SK-N-SH (cell line): Measurements from ENCODE around the gene KRT28. TPM values are rescaled to one million over a fixed set of nuclear protein-coding genes. Genes with fewer than 3 reads are reported as not detected.

Experiments
- CTCF ChIA-PET: fragments of 300-600, 350-600 bp; formaldehyde crosslinking; extraction: SDS; loops from one replicate; lab custom pipeline; 2021; lab: Yijun Ruan, JAX
- POLR2A ChIA-PET: fragments of 350-600 bp; sonication (Branson Sonifier 250); formaldehyde crosslinking; extraction: SDS; loops from one replicate; lab custom pipeline; 2020; ENCODE audit warnings: antibody characterized with exemption, inconsistent platforms; lab: Yijun Ruan, JAX
- DNase-seq: peaks from one replicate; pipeline ENCODE4 v3.0.0; 2012
- H2AFZ ChIP-seq: fragments of 200-600 bp; sonication (generic); 2 replicates; pipeline ENCODE4 v1.8.1; 2016; ENCODE audit warnings: antibody characterized with exemption, mild to moderate bottlenecking, low read depth
- H3F3A ChIP-seq: fragments of 200-600 bp; sonication (generic); replicated peaks from 2 replicates; pipeline ENCODE3; 2016; ENCODE audit warnings: antibody characterized with exemption, mild to moderate bottlenecking; ENCODE audit not compliant: insufficient read depth
- H3K27ac ChIP-seq, 2 experiments: fragments of 200-500 bp in 1 of 2; fragments of 200-600 bp in 1 of 2; sonication (Bioruptor generic) in 1 of 2; sonication (generic), shearing (Covaris generic) in 1 of 2; 2 replicates each; pipeline versions ENCODE4 v1.5.1 to v1.6.1; 2014 to 2016; ENCODE audit warnings: low read depth in 2 of 2, inconsistent platforms in 1 of 2, low read length in 1 of 2, mild to moderate bottlenecking in 1 of 2, mixed read lengths in 1 of 2
- H3K27me3 ChIP-seq: fragments of 200-600 bp; sonication (generic), shearing (Covaris generic); 2 replicates; pipeline ENCODE4 v1.6.1; 2016; ENCODE audit warnings: mixed run types; ENCODE audit not compliant: insufficient read depth
- H3K36me3 ChIP-seq, 2 experiments: fragments of 200-500 bp in 1 of 2; fragments of 200-600 bp in 1 of 2; sonication (Bioruptor generic) in 1 of 2; sonication (generic) in 1 of 2; replicated peaks in 1 of 2; 2 replicates each; pipeline versions ENCODE3 to v1.5.1; 2014 to 2016; ENCODE audit warnings: low read length in 1 of 2, mild to moderate bottlenecking in 1 of 2; ENCODE audit not compliant: insufficient read depth in 2 of 2, control insufficient read depth in 1 of 2
- H3K4me1 ChIP-seq, 2 experiments: fragments of 200-500 bp in 1 of 2; fragments of 200-600 bp in 1 of 2; sonication (Bioruptor generic) in 1 of 2; sonication (generic), shearing (Covaris generic) in 1 of 2; 2 replicates each; pipeline versions ENCODE4 v1.5.1 to v1.6.1; 2014 to 2016; ENCODE audit warnings: low read depth in 1 of 2, low read length in 1 of 2, mixed run types in 1 of 2; ENCODE audit not compliant: insufficient read depth in 2 of 2, control insufficient read depth in 1 of 2
- H3K4me2 ChIP-seq: fragments of 200-600 bp; sonication (generic), shearing (Covaris generic); 2 replicates; pipeline ENCODE4 v1.6.1; 2017; ENCODE audit warnings: mixed run types
- H3K4me3 ChIP-seq, 2 experiments: fragments of 200-500 bp in 1 of 2; fragments of 200-600 bp in 1 of 2; sonication (Bioruptor generic) in 1 of 2; sonication (generic), shearing (Covaris generic) in 1 of 2; 2 replicates each; pipeline versions ENCODE4 v1.5.1 to v1.8.1; 2014 to 2016; ENCODE audit warnings: low read depth in 2 of 2, inconsistent platforms in 1 of 2, low read length in 1 of 2, mild to moderate bottlenecking in 1 of 2, mixed read lengths in 1 of 2, moderate library complexity in 1 of 2
- H3K79me2 ChIP-seq: fragments of 200-600 bp; sonication (generic); 2 replicates; pipeline ENCODE4 v1.8.1; 2017; ENCODE audit warnings: mild to moderate bottlenecking; ENCODE audit not compliant: insufficient read depth
- H3K9ac ChIP-seq: fragments of 200-600 bp; sonication (generic); 2 replicates; pipeline ENCODE4 v1.6.1; 2017; ENCODE audit warnings: mixed run types
- H3K9me2 ChIP-seq: fragments of 200-600 bp; sonication (generic); 2 replicates; pipeline ENCODE4 v1.6.1; 2017; ENCODE audit warnings: mixed run types
- H3K9me3 ChIP-seq: fragments of 200-600 bp; sonication (generic); 2 replicates; pipeline ENCODE4 v1.6.1; 2017; ENCODE audit warnings: mixed run types, mild to moderate bottlenecking, moderate library complexity
- H4K20me1 ChIP-seq: fragments of 200-600 bp; sonication (generic); 2 replicates; pipeline ENCODE4 v1.6.1; 2017; ENCODE audit warnings: mild to moderate bottlenecking, mixed run types; ENCODE audit not compliant: insufficient read depth
- FOSL2 ChIP-seq: IDR thresholded peaks from 2 replicates; pipeline ENCODE4 v1.4.0; 2012; ENCODE audit warnings: low read depth, mild to moderate bottlenecking, moderate library complexity, borderline replicate concordance
- FOXJ3 ChIP-seq: sonication (generic); formaldehyde crosslinking; IDR thresholded peaks from 2 replicates; pipeline ENCODE4 v1.5.1; 2020; ENCODE audit warnings: mild to moderate bottlenecking, missing genetic modification reagents
- FOXM1 ChIP-seq: IDR thresholded peaks from 2 replicates; pipeline ENCODE4 v1.4.0; 2012; ENCODE audit warnings: low read depth, mild to moderate bottlenecking
- GATA2 ChIP-seq: sonication (generic); formaldehyde crosslinking; IDR thresholded peaks from 2 replicates; pipeline ENCODE4 v1.5.0; 2020; ENCODE audit warnings: mild to moderate bottlenecking, missing genetic modification reagents
- JUND ChIP-seq: IDR thresholded peaks from 2 replicates; pipeline ENCODE4 v1.4.0; 2012
- NFIC ChIP-seq: IDR thresholded peaks from 2 replicates; pipeline ENCODE4 v1.4.0; 2012; ENCODE audit warnings: borderline replicate concordance
- NRF1 ChIP-seq: IDR thresholded peaks from 2 replicates; pipeline ENCODE4 v1.6.1; 2012; ENCODE audit warnings: low read depth, mild to moderate bottlenecking, low read length
- RAD21 ChIP-seq: IDR thresholded peaks from 2 replicates; pipeline ENCODE4 v1.6.1; 2012; ENCODE audit warnings: mild to moderate bottlenecking, low read length
- RCOR1 ChIP-seq: fragments of 150-350 bp; IDR thresholded peaks from 2 replicates; pipeline ENCODE4 v1.6.1; 2017; ENCODE audit warnings: antibody characterized with exemption, low read length
- RFX5 ChIP-seq: IDR thresholded peaks from 2 replicates; pipeline ENCODE4 v1.6.1; 2012; ENCODE audit warnings: mild to moderate bottlenecking, improper control_type of control experiment, low read length
- RXRA ChIP-seq: IDR thresholded peaks from 2 replicates; pipeline ENCODE4 v1.4.0; 2012; ENCODE audit warnings: low read depth, mild to moderate bottlenecking, borderline replicate concordance
- SIN3A ChIP-seq: IDR thresholded peaks from 2 replicates; pipeline ENCODE4 v1.6.1; 2012; ENCODE audit warnings: low read depth, mild to moderate bottlenecking, low read length, moderate library complexity, borderline replicate concordance
- SMC3 ChIP-seq: IDR thresholded peaks from 2 replicates; pipeline ENCODE4 v1.6.1; 2012; ENCODE audit warnings: low read depth, low read length, improper control_type of control experiment
- TCF12 ChIP-seq: IDR thresholded peaks from 2 replicates; pipeline ENCODE4 v1.4.0; 2012
- YY1 ChIP-seq: IDR thresholded peaks from 2 replicates; pipeline ENCODE4 v1.4.0; 2012; ENCODE audit warnings: low read depth, mild to moderate bottlenecking
- WGBS: methylation state at CpG from one replicate; pipeline ENCODE4 v1.1.6; 2017; ENCODE audit warnings: low lambda C conversion rate; 5-methylcytosine and 5-hydroxymethylcytosine counted together
- polyA plus RNA-seq, 3 experiments: library from polyadenylated mRNA; depleted of rRNA; stranded (reverse); fragments of >200 nt; gene quantifications; 2 replicates each; pipeline ENCODE4 v1.2.3, GENCODE V29; 2012
- TF ChIP-seq, protein P1 (sequence below): IDR thresholded peaks from 2 replicates; pipeline ENCODE4 v1.6.1; 2012; ENCODE audit warnings: mild to moderate bottlenecking, low read depth, low read length, moderate library complexity
- TF ChIP-seq, protein P2 (sequence below): fragments of 150-350 bp; IDR thresholded peaks from 2 replicates; pipeline ENCODE4 v1.6.1; 2016; ENCODE audit warnings: mild to moderate bottlenecking, low read depth, low read length
- TF ChIP-seq, protein P3 (sequence below): IDR thresholded peaks from 2 replicates; pipeline ENCODE4 v1.4.0; 2012; ENCODE audit warnings: low read depth, borderline replicate concordance
- TF ChIP-seq, protein P4 (sequence below): IDR thresholded peaks from 2 replicates; pipeline ENCODE4; 2012

KRT28 gene
- polyA plus RNA-seq, 1 of the 3 experiments (the other 2 are of a cell fraction), result not detected

DNA sequence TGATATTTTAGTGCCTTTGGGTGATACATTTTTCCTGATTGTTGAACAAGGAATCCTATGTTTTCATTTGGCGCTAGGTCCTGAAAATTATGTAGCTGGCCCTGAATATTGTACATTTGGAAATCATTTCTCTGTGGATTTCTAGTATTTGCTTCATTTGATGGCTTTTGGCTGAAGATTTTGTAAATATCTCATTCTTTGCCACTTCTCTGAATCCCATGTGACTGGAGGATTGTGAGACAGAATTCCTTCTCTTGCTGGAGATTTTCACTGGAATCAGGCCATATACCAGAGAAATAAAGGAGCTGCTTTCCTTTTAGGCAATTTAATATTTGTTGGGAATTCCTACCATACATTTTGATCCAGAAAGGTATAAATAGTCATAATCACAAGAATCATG, 8.6 kb downstream of the KRT28 start (continued):
- TF ChIP-seq, protein P1, sequence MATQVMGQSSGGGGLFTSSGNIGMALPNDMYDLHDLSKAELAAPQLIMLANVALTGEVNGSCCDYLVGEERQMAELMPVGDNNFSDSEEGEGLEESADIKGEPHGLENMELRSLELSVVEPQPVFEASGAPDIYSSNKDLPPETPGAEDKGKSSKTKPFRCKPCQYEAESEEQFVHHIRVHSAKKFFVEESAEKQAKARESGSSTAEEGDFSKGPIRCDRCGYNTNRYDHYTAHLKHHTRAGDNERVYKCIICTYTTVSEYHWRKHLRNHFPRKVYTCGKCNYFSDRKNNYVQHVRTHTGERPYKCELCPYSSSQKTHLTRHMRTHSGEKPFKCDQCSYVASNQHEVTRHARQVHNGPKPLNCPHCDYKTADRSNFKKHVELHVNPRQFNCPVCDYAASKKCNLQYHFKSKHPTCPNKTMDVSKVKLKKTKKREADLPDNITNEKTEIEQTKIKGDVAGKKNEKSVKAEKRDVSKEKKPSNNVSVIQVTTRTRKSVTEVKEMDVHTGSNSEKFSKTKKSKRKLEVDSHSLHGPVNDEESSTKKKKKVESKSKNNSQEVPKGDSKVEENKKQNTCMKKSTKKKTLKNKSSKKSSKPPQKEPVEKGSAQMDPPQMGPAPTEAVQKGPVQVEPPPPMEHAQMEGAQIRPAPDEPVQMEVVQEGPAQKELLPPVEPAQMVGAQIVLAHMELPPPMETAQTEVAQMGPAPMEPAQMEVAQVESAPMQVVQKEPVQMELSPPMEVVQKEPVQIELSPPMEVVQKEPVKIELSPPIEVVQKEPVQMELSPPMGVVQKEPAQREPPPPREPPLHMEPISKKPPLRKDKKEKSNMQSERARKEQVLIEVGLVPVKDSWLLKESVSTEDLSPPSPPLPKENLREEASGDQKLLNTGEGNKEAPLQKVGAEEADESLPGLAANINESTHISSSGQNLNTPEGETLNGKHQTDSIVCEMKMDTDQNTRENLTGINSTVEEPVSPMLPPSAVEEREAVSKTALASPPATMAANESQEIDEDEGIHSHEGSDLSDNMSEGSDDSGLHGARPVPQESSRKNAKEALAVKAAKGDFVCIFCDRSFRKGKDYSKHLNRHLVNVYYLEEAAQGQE, result no peak
- TF ChIP-seq, protein P2, sequence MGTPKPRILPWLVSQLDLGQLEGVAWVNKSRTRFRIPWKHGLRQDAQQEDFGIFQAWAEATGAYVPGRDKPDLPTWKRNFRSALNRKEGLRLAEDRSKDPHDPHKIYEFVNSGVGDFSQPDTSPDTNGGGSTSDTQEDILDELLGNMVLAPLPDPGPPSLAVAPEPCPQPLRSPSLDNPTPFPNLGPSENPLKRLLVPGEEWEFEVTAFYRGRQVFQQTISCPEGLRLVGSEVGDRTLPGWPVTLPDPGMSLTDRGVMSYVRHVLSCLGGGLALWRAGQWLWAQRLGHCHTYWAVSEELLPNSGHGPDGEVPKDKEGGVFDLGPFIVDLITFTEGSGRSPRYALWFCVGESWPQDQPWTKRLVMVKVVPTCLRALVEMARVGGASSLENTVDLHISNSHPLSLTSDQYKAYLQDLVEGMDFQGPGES, result no peak
- TF ChIP-seq, protein P3, sequence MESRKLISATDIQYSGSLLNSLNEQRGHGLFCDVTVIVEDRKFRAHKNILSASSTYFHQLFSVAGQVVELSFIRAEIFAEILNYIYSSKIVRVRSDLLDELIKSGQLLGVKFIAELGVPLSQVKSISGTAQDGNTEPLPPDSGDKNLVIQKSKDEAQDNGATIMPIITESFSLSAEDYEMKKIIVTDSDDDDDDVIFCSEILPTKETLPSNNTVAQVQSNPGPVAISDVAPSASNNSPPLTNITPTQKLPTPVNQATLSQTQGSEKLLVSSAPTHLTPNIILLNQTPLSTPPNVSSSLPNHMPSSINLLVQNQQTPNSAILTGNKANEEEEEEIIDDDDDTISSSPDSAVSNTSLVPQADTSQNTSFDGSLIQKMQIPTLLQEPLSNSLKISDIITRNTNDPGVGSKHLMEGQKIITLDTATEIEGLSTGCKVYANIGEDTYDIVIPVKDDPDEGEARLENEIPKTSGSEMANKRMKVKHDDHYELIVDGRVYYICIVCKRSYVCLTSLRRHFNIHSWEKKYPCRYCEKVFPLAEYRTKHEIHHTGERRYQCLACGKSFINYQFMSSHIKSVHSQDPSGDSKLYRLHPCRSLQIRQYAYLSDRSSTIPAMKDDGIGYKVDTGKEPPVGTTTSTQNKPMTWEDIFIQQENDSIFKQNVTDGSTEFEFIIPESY, result no peak
- TF ChIP-seq TCF12 (no peak), NFIC (no peak), RXRA (no peak), SMC3 (no peak), RAD21 (no peak), RFX5 (no peak)
- TF ChIP-seq, protein P4, sequence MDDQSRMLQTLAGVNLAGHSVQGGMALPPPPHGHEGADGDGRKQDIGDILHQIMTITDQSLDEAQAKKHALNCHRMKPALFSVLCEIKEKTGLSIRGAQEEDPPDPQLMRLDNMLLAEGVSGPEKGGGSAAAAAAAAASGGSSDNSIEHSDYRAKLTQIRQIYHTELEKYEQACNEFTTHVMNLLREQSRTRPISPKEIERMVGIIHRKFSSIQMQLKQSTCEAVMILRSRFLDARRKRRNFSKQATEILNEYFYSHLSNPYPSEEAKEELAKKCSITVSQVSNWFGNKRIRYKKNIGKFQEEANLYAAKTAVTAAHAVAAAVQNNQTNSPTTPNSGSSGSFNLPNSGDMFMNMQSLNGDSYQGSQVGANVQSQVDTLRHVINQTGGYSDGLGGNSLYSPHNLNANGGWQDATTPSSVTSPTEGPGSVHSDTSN, result no peak

DNA sequence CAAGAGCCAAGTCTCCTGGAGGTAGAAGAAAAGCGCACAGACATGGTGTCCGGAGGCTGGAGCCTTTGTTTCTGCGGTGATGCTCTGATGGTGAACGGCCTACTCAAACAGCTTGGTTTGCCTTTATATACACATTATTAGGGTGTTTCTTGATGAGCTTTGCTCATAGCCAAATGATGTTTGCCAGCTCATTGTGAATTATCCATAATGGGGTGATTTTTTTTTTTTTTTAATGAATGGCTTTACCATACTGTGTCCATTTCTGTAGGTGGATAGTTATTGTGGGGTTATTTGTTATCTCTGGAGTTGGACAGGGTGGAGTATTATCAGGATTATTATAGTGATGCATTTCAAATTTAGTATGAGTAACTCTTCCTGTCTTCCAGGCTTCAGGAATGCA, 17.3 kb downstream of the KRT28 start, which contains the start of gene KRT27:
Gene KRT27, minus strand, starts transcription at position 101 of the 400 bp plus-strand sequence. Its CDS starts 57 bp downstream, at position 44.
- no peak for DNase-seq
- no peak for TF ChIP-seq NRF1
- TF ChIP-seq SIN3A, result no peak
- no peak for TF ChIP-seq FOXJ3
- no peak for TF ChIP-seq GATA2 (CRISPR knock-in tag)
- TF ChIP-seq JUND, result no peak
- no peak for TF ChIP-seq FOXM1
- no peak for TF ChIP-seq RXRA
- no peak for TF ChIP-seq RFX5
- no peak for TF ChIP-seq RCOR1
- no peak for TF ChIP-seq FOSL2
- TF ChIP-seq, protein P1, result no peak
- TF ChIP-seq SMC3, result no peak
- no peak for TF ChIP-seq NFIC
- TF ChIP-seq YY1, result no peak

More for the DNA sequence above, 17.3 kb downstream of the KRT28 start, which contains the start of gene KRT27:
- Histone ChIP-seq H3K4me3 (no peak within 1 kb of the TSS), H3F3A (no peaks in the 10 kb centered on the region), H3K27me3 (peaks cover 70% of the 10 kb centered on the region), H3K9ac (no peak within 1 kb of the TSS), H3K9me3 (no peaks in the 10 kb centered on the region; the same call in 1 of the 2 replicates), H3K79me2 (no peaks in the 10 kb centered on the region), H3K4me1 (no peaks in the 10 kb centered on the region), H3K9me2 (no peaks in the 10 kb centered on the region), H3K4me2 (no peak within 1 kb of the TSS), H3K27ac (no peak within 1 kb of the TSS), H3K36me3 (no peaks in the 10 kb centered on the region), H4K20me1 (no peaks in the 10 kb centered on the region), H2AFZ (no peak within 1 kb of the TSS)
- WGBS, result 31% methylated on average over 4 of the region's 4 CpGs
- POLR2A ChIA-PET, result no interaction called here
- CTCF ChIA-PET, result no interaction called here
